ENCODE results near the gene OLR1.

OLR1 gene

GRCh38 chr12:10111451-10111850 lies 60.5 kb downstream of the OLR1 start:
- no peak overlapping the region for H3K4me3 ChIP-seq (ENCODE audit: control insufficient read depth, low read depth, low read length)
- DNase-seq (ENCODE audit: low read depth) = no peak
- TF ChIP-seq CTCF (IDR thresholded peaks at IDR 0.05; ENCODE audit: control insufficient read depth, insufficient read depth, low read depth, low read length, missing control alignments) = no peak

- DNase-seq (ENCODE audit: low read depth) = no peak
- no peak for TF ChIP-seq CTCF (IDR thresholded peaks at IDR 0.05; ENCODE audit: control insufficient read depth, insufficient read depth, low read depth, low read length, missing control alignments)
- H3K4me3 ChIP-seq (ENCODE audit: control insufficient read depth, low read depth, low read length) = no peak overlapping the region
Measured at GRCh38 chr12:10110256-10110844, 61.6 kb downstream of the OLR1 start.

Data from AG09309 (cell line).